HG02840 (cell line): ENCODE data around the gene COBLL1.

Source experiments
- ATAC-seq: cut with Tn5 transposase; IDR thresholded peaks from one replicate; pipeline ENCODE4 v1.9.1; 2021; ENCODE audit warnings: mild to moderate bottlenecking, moderate library complexity, moderate number of reproducible peaks; ENCODE audit not compliant: unreplicated experiment, low FRiP score

Gene COBLL1

GRCh38 chr2:164696634-164697033 is 145.0 kb downstream of the COBLL1 start:
- ATAC-seq: no peak

GRCh38 chr2:164694275-164694695 is 147.3 kb downstream of the COBLL1 start:
- no peak for ATAC-seq

DNA sequence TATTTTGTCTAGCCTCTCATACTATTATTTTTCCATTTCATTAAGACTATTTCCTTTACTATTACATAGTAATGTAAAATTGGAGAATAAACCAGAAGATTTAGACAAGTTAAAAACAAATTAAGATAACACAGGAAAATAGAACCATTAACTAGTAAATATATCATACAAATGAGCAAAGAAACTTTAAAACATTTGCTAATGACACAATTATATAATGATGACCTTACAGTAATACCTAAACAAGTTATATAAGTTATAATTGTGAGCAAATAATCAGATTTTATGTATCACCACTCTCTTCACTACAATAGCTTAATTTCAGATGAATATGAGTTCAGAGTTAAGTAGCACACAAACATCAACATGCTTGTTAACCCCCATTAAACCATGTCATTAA is 147.8 kb downstream of the COBLL1 start:
- ATAC-seq: no peak

DNA sequence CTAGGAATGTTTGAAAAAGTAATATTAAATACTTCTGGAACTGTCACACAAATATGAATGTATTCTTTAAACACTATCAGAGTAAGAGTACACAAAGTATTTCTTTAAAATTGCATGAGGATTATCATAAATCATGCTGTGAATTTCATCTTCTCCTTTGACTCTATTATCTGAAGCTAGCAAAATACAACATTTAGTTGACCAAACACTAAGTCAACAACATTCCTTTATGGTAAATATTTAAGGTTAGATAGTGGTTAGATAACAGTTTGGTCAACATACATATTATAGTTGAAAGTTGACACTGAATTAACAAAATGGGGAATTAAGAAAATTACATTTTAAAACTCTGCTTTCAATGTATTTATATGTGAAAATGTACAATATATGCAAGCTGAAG is 148.2 kb downstream of the COBLL1 start:
- no peak for ATAC-seq

DNA sequence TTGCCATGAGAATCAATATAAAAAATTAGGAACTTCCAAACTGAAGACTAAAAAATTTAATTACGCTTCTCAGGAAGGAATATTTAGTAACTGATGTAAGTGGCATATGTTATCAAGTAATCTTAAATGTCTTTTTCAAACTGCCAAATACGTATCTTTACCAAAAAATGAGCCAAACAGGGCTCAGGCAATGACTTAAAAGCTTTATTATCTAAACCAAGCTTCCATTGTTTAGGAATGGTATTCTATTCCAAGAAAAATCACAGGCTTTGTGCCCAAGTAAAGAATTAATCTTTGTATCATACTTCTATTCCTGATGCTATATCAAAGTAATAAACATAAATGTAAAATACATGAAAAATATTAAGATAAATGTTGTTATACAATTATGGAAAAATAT is 148.7 kb downstream of the COBLL1 start:
- no peak for ATAC-seq

GRCh38 chr2:164692114-164692513 is 149.5 kb downstream of the COBLL1 start:
- ATAC-seq: no peak

DNA sequence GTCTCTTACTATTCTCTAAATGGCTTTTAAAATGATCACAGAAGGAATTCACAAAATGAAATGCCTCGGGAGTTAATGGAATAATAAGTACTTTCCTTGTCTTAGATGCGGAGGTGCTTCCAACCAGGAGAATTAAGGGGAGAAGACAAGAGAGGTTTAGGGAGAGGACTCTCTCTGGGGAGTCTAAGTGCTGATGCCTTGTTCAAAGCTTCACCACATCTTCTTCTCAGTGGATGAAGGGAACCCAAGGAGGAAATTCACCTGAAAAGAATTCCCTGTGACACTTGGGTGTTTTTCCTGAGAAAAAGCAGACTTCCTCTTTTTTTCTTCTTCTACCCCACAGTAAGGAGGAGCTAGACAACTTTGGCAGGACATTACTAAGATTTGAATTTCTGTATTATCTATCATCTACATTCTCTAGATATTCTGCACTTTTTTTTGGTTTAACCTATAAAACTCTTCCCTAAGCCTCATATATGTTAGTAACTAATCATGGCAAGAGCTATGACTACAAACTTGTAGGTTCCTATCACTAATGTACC is 150.2 kb downstream of the COBLL1 start:
- no peak for ATAC-seq

GRCh38 chr2:164690361-164690760 is 151.3 kb downstream of the COBLL1 start:
- no peak for ATAC-seq

- no peak for ATAC-seq
Observed at GRCh38 chr2:164688896-164689419, 152.7 kb downstream of the COBLL1 start.

DNA sequence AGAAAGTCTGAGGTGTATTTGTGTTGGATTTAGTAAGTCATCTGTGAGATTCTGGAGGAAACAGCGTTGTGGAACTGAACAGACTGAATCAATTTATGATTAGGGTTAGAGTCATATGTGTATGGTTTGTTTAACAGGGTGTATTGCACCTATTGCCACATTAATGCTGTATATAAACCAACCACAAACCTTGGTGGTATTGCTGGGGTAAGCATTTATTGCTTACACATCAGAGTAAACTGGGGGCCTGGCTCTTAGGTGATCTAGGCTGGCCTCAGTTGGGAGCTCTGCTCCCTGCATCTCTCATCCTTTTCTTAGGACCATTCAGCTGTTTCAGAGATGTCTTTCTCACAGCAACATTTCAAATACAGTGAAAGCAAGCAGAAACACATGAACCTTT is 160.6 kb downstream of the COBLL1 start:
- ATAC-seq: no peak

DNA sequence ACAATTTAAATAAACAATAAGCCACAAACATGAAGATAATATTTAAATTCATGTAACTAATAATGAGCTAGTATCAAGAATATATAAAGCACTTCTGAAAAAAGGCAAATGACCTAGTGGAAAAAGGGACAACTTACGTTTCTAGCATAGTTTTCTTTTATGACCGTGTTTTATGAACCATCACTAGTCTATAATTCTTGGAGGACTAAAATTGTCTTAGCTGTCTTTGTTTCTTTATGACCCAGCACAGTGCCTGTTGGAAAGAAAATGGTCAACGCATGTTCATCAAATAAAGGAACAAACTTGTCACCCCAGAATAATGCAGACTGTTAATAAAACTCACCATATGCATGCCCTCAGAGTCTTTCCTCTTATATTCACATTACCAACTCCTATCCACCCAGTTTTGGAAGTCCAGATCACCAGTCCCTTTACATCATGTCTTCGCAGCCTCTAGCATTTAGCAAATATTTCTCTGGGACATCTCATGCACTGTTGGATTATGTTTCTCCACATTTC is 162.9 kb downstream of the COBLL1 start:
- ATAC-seq: no peak

GRCh38 chr2:164677733-164678132 is 163.9 kb downstream of the COBLL1 start:
- ATAC-seq: no peak

DNA sequence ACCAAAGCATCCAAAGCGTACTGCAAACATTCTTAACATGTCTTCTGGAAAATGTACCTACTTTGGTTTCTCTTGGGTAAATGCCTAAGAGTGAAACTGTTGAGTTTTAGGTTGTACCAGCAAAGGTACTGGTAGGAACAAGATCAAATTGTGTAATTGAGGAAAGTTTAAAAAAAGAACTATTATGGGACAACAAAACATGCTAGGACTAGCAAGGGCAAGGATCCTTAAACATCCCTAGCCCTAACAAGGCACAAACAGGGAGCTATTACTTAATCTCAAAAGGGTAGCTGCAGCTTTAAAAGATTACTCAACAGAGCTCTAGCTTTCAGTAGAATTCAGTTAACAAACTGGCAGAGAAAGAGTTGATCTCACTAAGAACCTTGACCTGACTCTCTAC is 164.4 kb downstream of the COBLL1 start:
- ATAC-seq: no peak

GRCh38 chr2:164675687-164676086 is 165.9 kb downstream of the COBLL1 start:
- ATAC-seq: no peak

GRCh38 chr2:164675027-164675426 is 166.6 kb downstream of the COBLL1 start:
- no peak for ATAC-seq

GRCh38 chr2:164671664-164672396 is 169.8 kb downstream of the COBLL1 start:
- ATAC-seq: no peak

DNA sequence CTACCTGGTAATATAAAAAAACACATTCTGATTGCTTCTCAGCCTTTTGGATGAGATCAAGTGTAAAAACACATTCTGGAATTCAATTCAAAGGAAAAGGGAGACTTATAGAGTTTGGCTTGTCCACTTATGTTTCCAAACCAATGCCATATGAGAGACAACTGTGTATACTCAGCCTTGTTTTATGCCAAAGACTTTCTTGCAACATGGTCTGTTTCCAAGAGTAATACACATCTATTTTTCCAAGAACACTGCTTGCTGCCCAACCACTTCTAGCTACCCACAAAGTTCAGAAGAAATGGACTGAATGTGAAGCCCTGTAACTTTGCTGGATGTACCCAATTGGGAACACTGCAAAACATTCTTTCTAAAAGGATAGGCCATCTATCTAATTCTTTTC is 172.3 kb downstream of the COBLL1 start:
- no peak for ATAC-seq

DNA sequence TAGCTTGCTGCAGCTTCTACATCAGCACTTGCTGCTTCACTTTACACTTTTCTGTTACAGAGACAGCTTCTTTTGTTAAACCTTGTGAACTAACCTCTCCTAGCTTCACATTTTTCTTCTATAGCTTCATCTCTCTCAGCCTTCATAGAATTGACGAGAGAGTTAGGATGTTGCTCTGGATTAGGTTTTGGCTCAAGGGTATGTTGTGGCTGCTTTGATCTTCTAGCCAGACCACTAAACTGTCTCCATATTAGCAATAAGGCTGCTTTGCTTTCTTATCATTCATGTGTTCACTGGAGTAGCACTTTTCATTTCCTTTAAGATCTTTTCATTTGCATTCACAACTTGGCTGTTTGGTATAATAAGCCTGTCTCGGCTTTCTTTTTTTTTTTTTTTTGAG is 174.1 kb downstream of the COBLL1 start:
- ATAC-seq: no peak

DNA sequence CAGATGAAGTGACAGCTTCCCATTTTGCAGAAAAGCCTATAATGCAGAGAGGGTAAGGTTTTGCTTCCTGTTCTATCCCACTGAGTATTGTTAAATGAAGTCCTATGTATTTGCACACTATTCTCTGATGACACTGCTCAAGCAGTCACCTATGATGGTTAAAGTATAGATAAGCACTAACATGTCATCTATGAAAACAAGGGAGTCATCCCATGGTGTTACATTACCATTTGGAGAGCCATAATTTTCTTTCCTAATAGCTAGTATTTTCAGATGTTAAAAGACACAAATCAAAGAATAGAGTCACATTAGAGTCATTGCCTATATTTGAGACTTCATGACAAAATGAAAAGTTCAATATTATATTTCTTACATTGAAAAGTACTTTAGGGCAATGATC is 177.6 kb downstream of the COBLL1 start:
- no peak for ATAC-seq

DNA sequence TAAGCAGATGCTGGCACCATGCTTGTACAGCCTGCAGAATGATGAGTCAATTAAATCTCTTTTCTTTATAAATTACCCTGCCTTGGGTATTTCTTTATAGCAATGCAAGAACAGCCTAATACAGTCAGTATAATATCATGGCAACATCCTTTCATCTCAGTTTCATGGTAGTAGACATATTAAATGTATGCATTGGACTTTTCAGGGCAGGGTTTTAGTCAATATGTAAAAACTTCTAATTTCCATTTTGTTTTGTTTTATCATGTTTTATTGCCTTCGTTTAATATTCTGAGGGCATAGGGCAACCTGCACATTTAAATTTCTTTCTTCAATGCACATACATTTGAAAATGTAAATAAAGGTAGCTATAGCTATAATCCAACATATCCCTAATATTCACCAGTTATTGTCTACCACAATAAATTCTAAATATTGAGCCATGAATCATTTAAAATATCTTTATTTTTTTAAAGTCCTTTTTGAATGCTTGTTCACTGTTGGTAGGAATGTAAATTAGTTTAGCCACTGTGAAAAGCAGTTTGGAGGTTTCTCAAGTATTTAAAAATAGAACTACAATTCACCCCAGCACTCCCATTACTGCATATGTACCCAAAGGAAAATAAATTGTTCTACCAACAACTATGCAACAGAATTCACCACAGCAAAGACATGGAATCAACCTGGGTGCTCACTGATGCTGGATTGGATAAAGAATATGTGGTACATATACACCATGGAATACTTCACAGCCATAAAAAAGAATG is 178.6 kb downstream of the COBLL1 start:
- no peak for ATAC-seq

DNA sequence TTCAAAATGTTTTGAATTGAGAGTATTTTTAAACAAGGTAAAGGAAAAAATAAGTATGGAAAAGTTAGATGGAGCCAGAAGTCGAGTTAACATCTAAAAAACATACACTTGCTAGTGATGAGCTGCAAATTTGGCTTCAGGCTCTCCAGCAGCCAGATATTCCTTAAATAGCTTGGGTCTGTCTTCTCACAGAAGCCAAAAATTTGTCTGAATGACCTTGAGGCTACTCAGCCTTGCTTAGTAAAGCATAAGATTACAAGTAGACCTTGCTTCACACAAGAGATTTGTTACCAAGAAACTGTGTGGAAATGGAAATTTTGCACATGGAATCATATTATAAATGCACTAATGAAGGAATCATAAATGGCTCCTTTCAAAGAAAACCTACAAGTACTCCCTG is 179.6 kb downstream of the COBLL1 start:
- ATAC-seq: no peak
